Stimulated activated CD4-positive, alpha-beta T cell treated with anti-CD3 and anti-CD28 coated beads, Interleukin-2, amount 100 ng/mL, for 4 hours (primary cell): Measurements from ENCODE around the gene C14orf180.

Experiments
- DNase-seq: peaks from one replicate; pipeline ENCODE4 v3.0.0-alpha.2; 2020; ENCODE audit warnings: low read depth

C14orf180 gene

DNA sequence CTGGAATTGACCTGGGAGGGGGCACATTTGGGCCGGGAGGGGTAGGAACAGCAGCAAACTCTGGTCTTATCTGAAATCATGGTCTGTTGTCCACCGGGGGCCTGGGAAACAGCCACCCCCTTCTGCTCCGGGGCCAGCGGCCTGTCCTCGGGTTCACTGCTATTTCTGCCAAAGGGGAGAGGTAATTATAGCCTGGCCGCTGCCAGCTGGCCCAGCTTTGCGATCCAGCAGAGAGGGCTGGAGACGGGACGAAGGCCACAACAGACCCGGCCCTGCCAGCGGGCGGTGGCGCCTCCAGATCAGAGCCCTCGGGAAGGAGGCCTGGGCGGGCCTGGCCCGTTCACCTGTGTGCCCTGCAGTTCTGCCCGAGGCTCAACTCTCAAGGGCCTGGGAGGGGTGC, at the start of gene C14orf180:
TSS of gene C14orf180 (plus strand) at position 258 of the 400 bp plus-strand sequence. CDS start 6,667 bp downstream, outside the sequence.
- no peak for DNase-seq

DNA sequence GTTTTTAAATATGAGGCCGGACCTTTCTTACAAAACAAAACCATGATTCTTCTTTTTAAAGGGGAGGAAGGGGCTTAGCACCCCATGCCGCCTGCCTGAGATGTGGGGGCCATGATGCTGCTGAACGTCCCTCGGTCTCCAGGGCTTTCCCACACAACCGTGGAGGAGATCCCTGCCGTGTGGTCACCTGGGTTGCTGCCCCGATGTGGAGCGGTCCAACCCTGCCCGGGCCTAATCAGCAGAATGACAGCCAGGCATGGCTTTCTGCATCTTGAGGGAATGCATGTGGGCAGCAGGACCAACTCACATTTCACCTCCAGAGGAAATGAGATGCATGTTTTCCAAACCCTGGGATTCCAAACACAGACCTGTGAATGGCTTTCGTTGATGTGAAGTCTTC, 48.9 kb upstream of the C14orf180 start:
- no peak for DNase-seq

DNA sequence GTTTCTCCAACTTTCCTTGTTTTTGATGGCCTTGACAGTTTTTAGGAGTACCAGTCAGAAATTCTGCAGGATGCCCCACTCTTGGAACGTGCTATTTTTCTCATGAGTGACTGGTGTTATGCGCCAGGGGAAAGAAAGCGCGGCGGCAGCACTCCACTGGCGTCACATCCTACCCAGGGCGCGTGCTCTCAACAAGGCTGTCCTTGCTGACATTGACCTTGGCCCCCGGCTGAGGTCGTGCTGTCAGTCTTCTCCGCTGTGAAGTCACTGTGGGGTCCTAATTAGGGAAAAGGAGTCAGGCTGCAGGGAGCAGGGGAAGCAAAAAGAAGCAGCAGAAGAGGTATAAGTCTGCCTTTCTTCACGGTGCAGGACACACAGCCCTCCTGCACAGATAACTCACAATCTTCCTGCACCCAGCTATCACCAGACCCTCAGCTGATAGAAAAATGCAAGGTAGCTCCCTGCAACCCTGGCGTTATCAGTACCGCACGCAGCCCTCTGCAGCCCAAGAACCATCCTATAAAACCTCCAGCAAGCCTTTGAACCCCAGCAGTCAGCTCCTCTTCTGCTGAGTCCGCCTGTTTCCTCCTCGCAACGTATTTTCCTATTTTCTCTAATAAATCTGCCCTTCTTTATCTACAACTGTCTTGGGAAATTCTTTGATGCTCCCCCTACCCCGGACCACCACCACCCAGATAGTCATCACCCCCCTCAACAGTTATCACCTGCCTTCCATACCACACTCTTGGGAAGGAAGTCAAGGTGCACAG, 48.0 kb upstream of the C14orf180 start:
- no peak for DNase-seq

DNA sequence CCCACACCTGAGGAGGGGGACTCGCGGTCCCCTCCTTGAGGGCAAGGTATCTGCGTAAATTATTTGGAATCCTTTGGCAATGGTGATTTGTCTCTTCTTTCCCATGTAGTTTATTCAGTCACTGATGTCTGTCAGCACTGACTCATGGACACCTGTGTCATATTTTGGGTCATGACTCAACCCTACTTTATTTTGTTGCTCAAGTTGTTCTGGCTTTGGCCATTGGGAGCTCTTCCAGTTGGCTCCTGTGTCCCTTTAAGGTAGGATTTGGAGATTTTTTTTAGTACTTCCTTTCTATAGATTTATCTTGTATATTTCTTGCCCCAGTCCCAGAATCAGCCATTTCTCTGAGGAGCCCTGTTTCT, 47.4 kb upstream of the C14orf180 start:
- DNase-seq = no peak

DNA sequence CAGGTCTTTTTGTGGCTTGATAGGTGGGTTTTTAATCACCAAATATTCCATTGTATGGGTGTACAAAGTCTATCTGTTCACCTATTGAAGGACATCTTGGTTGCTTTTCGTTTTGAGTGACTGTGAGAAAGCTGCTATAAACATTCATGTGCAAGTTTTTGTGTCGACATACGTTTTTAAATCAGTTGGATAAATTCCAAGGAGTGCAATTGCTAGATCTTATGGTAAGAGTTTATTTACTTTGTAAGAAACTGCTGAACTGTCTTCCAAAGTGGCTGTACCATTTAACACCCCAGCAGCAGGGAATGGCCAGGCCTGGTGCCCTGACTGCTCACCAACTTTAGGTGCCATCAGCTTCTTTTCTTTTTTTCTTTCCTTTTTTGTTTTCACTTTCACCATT, 45.5 kb upstream of the C14orf180 start:
- DNase-seq = no peak

DNA sequence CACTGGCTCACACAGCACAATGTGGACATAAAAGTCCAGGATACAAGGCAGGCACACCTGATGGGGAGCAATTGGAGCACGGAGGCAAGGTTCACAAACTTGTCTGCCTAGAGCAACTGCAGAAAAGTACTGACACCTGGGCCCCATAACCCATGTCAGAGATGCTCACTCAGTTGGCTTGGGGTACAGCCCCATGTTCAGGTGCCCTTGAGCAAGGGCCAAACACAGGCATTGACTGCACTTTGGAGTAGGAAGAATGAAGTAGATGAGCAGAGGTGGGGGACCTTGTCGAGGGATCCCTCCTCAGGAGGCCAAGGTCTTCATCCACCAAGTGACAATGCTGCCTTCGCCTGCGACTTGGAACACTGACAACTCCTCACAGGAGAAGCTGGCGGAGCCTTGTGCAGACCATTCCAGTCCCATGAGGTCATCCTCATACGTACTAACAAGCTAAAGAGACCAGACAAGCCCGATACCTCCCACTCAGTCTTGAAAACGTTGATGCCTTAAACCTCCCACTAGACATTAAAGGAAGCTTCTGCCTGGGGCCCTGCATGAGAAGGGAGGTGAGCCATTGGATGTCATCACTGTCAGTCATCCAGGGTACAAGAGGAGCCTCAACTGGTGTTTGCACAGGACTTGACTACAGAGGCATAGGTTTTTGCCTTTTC, 42.5 kb upstream of the C14orf180 start:
- no peak for DNase-seq

DNA sequence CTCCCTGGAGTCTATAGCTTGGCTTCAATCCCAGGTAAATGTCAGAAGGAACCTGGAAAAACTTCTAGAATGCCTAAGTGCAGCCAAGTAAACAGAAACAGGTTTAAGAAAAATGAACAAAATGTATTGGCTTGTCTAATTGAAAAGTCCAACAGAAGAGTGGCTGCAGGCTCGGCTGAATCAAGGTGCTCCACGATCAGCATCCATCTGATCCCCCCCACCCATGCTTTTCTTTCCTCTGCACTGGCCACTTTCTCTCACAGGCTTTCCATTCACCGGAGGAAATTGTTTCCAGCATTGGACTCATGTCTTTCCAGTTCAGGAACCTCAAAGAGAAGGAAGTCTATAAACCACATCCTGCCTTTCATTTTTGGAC, 42.0 kb upstream of the C14orf180 start:
- no peak for DNase-seq

DNA sequence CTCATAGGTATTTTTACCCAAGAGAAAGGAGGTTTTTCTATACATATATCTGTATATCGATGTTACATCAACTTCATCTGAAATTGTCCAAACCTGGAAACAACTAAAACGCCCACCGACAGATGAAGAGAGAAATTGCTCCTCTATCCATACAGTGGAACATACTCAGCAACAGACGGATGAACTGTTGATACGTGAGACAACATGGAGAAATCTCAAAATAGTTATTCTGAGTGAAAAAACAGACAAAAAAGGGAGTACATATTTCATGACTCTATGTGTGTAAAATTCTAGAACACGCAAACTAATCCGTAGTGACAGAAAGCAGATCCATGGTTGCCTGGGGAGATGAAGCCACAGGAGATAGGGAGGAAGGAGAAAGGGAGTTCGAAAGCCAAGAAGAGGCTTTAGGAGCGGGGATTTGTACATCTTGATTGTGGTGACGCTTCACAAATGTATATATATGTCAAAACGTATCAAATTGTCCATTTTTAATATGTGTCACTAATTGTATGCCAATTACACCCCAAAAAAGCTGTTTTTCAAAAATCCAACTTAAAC, 37.6 kb upstream of the C14orf180 start:
- DNase-seq = no peak

DNA sequence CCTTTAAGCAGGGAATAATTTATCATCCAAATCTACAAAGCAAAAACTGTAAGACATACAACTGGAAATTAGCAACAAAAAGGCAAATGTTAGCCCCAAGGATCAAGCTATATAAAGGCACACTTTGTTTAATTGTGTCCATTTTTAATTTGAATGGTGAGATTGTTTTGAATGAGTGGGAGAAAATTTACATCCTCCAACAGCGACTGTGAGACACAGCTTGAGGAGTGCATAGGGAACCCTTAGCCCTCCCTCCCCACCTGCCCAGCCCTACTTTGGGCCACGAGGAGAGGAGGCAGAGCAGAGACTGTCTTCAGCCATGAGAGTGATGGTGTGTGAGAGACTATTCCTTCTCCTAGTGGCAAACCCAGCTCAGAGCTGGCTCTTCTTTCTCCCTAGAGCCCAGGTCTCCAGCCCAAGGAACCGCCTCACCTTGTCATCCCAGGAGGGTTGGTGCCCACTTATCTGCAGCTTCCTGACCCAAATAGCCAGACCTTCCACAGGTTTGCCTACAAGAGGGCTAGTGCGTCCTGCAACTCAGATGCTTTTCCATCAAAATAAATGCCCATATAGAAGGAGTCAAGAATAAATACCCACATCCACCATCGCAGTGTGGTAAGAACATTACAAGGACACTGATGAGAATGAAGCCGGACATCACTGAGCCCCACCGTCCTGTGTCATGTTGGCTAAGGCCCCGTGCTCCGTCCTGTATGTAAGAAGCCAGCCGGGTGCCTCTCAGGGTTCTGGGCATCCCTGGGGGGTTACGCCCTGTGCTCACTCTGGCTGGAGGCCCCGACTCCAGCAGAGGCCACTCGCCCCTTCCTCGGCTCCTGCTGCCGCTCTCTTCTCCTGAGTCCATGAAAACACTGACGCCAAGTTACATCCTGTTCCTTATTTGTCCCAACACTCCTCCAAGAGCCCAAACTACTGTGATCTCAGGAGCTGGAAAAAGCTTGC, 36.4 kb upstream of the C14orf180 start:
- no peak for DNase-seq

DNA sequence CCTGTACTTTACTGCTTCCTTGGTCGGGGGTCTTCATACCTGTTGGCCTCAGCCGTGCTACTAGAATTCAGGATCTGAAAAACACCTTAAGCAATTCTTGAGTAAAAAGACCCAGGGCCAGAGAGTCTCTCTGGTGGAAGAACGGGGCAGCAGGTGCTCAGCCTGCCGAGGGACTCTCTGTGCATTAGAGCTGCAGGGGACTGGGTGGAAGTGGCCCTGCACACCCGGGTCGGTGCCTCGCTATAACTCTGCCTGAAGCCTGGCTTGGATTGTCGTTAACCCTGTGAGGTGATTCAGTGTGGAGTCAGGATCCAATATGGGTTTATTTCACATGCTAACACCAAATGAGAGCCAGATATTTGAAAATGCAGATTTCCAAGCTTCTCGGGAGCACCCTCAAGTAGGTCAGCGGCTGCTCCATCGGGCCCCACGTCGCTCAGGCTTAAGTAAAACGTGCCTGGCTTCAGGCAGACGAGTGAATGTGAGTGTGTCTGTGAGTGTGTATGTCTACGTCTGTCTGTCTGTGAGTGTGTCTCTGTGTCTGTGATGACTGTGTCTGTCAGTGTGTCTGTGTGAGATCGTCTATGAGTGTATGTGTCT, 35.1 kb upstream of the C14orf180 start:
- DNase-seq = no peak

DNA sequence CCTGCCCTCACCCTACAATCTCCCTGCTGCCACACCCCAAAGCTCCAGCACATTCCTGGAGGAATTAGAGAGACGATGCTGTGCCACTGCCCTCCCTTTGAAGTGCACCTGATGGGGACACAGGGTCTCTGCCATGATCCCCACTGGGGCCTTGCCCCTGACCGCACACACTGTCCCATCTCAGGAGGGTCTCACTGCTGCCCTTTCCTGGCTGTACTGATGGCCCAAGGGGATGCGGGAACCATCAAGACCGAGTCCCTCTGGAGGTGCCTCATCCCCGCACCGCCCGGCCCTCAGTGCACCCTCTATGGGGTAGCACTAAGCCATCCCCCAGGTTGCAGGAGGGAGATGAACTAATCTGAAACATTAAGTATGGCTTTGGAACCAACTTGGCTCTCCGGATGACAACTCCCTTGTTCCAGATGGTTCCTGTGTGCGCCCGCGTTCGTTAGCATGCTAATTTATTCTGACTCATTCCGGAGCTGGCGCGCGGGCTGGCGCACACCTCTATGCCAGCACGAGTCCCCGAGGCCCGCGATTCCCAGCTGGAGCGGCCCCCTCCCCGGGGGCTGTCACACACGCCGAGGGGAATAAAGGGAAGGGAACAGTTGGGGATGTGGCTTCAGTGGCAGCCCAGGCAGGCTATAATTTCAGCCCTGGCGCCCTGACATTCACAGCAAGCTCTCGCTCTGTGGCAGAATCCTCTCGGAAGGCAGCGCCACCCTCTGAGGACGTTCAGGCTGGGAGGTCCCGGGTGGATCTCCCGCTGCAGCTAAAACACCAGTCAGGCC, 34.2 kb upstream of the C14orf180 start:
- no peak for DNase-seq

DNA sequence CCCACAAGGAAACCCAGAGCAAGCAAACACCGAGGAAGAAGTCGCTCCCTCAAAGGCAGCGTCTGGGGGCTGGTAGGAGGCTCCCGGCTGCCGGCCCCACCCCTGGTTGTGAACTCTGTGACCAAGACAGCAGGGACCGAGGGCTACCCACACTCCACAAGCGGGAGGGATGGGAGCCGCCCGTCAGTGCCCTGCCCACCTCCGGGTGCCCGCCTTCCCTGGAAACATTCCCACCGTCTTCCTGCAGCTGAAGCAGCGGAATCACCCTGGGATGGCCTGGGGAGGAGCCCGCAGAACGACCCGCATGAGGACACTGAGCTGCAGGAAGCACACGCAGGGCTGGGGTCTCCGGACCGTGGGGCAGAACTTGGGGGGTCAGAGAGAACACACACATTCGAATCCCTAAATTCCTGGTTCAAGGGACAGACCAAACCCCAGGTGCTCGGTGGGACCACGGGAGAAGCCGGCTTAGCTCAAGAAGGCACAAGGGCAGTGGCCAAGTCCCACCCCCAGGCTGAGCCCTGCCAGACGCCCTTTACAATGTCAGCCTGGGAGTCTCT, 33.5 kb upstream of the C14orf180 start:
- no peak for DNase-seq

DNA sequence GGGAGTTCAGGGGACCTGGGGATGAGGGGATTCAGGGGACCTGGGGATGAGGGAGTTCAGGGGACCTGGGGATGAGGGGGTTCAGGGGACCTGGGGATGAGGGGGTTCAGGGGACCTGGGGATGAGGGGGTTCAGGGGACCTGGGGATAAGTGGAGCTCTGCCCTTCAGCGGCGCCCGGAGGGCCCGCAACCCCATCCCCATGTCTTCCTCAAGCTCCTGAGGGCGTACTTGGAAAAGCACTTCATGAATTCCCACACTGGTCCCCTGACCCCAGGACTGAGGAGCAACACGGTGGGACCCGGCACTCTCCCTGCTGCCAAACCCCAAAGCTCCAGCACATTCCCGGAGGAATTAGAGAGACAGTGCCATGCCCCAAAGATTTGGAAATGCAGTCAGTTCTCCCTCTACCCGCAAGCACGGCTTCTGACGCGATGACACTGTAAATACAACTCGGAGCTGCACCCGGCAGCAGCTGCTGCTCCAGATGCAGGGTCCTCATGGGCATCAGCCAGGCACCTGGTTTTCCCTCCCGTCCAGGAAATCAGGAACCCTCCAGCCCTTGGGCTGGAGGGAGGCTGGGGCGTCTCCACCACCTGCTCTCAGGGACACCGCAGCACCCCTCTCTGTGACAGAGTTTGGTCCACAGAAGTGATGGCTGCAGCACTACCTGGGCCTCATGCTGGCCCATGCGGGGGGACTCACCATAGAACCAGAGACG, 32.8 kb upstream of the C14orf180 start:
- DNase-seq = no peak

DNA sequence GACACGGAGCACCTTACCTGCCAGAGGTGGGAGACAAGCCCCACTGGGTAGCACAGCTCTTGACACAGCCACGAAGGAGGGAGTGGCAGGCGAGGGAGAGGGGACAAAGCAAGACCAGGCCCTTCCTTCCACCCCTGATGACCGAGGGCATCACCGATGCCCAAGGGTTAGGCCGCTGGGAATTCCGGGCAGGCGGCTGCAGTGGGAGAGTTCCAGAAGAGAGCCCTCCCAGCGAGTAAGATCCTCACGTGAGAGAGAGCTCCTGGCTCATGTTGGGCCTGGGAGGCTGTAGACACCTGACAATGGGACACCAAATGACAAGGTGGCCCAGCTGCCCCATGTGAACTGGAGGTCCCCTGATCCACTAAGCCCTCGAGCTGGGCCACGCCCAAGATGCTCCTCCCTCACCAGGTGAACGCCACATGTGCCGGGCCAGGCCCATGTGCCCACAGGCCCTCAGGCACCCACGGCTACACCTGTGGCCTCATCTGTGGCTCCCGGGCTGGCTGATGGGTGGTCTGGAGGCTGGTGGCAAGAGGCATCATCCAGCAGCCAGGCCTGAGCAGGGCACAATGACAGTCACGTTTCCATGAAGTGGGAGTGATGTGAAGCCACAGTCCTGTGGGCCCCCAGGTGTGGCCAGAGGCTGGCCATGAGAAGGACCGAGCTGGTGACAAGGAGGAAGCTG, 32.1 kb upstream of the C14orf180 start:
- DNase-seq = no peak

DNA sequence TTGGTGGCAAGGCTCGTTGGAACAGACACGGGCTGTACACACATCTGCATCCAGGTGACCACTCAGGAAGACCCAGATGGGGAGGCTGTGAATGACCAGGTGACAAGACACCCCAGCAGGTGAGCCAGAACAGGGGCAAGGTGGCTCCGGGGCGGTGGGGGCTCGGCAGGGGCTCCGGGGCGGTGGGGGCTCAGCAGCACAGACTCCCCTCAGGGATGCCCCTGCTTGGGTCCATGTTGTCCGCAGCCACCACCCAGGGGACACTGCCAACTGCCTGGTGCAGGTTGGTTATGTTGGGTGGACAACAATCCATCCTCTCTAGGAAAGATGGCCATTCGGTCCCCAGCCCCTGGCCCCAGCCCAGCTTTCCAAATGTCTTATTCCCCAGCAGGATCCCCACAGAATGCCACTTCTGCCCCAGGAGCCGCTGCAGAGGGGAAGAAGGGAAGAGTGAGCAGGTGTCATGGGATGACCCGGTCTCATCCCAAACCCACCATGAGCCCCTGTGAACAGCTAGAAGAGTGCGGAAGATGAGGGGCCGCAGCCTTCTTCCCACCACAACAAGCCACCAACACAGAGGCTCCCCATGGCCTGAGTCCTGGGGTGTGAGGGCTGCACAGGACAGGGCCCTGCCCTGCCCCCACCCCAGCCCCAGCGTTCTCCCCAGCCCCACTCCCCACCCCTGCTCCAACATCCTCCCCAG, 31.4 kb upstream of the C14orf180 start:
- DNase-seq = no peak

DNA sequence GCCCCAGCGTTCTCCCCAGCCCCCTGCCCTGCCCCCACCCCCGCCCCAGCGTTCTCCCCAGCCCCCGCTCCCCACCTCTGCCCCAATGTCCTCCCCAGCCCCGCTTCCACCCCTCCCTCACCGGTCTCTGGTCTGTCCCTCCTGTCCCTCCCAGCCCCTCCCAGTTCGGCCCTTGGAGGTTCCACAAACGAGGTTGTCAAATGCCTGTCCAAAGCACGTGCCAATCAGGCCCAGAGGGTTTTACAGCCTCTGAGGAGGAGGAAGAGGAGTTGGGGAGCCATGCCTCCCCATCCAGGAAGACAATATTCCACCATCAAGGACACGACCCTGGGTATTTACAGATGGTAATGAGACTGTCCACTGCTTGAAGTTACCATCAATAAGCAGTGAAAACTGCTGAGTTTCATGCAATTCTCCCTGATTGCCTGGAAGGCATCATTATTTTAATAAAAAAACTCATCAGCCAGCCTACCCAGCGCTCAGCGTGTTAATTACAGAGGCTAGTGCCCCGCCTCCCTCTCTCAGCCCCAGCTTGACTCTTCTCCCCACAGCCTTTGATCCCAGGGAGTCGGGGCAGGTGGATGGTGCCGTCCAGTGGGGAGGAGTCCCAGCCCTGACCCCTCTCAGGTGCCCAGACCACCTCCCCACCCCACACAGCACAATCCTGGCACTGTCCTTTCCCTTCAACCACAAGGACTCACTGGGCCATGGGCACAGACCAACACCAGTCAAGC, 30.6 kb upstream of the C14orf180 start:
- no peak for DNase-seq

DNA sequence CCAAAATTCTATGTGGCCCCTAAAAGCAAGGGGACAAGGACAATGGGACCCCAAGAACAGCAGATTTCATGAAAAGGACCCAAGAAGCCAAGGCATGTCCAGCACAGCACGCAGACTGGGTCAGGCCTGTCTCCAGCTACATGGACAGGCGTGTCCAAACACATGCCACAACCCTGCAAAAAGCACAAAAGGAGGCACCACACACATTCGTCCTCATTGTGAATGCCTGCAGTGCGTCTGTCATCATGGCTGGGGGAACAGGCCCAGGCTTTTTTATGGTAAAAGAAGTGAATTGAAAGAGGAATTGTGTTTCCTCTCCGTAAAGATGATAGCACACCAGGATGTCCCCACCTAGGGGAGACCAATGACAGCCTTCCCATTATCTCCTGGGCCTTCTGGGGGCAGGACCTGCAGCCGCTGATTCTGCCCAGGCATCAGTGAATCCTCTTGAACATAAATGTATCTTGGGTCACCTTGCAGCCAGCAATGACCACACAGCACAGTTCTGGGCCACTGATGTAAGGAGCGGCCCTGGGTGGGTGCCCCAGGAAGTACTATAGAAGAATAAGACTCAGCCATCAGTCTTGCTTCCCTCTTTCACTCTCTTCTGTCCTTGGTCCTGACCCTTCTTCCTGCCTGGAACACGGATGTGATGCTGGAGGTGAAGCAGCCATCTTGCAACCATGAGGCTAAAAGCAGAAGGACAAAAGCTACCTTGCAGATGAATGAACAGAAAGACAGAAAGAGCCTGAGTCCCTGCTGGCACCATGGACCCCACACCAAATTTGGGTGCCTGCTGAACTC, 29.8 kb upstream of the C14orf180 start:
- no peak for DNase-seq
